ENCODE data around the gene JCAD. TPM values are rescaled to one million over a fixed set of nuclear protein-coding genes. Genes with fewer than 3 reads are reported as not detected.

Gene JCAD
- total and polyA plus RNA-seq, 2 experiments from 2014 or later = 0.78 to 2.1 TPM

GRCh38 chr10:29970576-29970975 is 88.8 kb downstream of the JCAD start:
- no peak overlapping the region for H3K4me3 ChIP-seq
- TF ChIP-seq STAT1 (IDR thresholded peaks at IDR 0.05; ENCODE audit: unreplicated experiment) (no peak), CREB1 (CRISPR knock-in tag; IDR thresholded peaks at IDR 0.05; ENCODE audit: low read depth) (no peak), EZH2 (IDR thresholded peaks at IDR 0.05; ENCODE audit: low read depth, unreplicated experiment) (no peak), JUNB (IDR thresholded peaks at IDR 0.05; ENCODE audit: unreplicated experiment) (no peak), ZNF331 (CRISPR knock-in tag; IDR thresholded peaks at IDR 0.05; ENCODE audit: low read depth) (no peak), ZNF114 (CRISPR knock-in tag; IDR thresholded peaks at IDR 0.05) (no peak), CTCF (conservative IDR thresholded peaks at IDR 0.05; ENCODE audit: low read depth in 2 of 2) (no peak), REST (IDR thresholded peaks at IDR 0.05; ENCODE audit: unreplicated experiment) (no peak), POLR2AphosphoS5 (IDR thresholded peaks at IDR 0.05; ENCODE audit: low read depth) (no peak)
- TF ChIP-seq, protein P1, sequence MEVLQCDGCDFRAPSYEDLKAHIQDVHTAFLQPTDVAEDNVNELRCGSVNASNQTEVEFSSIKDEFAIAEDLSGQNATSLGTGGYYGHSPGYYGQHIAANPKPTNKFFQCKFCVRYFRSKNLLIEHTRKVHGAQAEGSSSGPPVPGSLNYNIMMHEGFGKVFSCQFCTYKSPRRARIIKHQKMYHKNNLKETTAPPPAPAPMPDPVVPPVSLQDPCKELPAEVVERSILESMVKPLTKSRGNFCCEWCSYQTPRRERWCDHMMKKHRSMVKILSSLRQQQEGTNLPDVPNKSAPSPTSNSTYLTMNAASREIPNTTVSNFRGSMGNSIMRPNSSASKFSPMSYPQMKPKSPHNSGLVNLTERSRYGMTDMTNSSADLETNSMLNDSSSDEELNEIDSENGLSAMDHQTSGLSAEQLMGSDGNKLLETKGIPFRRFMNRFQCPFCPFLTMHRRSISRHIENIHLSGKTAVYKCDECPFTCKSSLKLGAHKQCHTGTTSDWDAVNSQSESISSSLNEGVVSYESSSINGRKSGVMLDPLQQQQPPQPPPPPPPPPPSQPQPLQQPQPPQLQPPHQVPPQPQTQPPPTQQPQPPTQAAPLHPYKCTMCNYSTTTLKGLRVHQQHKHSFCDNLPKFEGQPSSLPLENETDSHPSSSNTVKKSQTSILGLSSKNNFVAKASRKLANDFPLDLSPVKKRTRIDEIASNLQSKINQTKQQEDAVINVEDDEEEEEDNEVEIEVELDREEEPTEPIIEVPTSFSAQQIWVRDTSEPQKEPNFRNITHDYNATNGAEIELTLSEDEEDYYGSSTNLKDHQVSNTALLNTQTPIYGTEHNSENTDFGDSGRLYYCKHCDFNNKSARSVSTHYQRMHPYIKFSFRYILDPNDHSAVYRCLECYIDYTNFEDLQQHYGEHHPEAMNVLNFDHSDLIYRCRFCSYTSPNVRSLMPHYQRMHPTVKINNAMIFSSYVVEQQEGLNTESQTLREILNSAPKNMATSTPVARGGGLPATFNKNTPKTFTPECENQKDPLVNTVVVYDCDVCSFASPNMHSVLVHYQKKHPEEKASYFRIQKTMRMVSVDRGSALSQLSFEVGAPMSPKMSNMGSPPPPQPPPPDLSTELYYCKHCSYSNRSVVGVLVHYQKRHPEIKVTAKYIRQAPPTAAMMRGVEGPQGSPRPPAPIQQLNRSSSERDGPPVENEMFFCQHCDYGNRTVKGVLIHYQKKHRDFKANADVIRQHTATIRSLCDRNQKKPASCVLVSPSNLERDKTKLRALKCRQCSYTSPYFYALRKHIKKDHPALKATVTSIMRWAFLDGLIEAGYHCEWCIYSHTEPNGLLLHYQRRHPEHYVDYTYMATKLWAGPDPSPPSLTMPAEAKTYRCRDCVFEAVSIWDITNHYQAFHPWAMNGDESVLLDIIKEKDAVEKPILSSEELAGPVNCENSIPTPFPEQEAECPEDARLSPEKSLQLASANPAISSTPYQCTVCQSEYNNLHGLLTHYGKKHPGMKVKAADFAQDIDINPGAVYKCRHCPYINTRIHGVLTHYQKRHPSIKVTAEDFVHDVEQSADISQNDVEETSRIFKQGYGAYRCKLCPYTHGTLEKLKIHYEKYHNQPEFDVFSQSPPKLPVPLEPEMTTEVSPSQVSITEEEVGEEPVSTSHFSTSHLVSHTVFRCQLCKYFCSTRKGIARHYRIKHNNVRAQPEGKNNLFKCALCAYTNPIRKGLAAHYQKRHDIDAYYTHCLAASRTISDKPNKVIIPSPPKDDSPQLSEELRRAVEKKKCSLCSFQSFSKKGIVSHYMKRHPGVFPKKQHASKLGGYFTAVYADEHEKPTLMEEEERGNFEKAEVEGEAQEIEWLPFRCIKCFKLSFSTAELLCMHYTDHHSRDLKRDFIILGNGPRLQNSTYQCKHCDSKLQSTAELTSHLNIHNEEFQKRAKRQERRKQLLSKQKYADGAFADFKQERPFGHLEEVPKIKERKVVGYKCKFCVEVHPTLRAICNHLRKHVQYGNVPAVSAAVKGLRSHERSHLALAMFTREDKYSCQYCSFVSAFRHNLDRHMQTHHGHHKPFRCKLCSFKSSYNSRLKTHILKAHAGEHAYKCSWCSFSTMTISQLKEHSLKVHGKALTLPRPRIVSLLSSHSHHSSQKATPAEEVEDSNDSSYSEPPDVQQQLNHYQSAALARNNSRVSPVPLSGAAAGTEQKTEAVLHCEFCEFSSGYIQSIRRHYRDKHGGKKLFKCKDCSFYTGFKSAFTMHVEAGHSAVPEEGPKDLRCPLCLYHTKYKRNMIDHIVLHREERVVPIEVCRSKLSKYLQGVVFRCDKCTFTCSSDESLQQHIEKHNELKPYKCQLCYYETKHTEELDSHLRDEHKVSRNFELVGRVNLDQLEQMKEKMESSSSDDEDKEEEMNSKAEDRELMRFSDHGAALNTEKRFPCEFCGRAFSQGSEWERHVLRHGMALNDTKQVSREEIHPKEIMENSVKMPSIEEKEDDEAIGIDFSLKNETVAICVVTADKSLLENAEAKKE (CRISPR knock-in tag; IDR thresholded peaks at IDR 0.05) = no peak
- DNase-seq (ENCODE audit: low spot score) (no peak), ATAC-seq (no peak)
- H3F3A ChIP-seq (replicated peaks; ENCODE audit: low read depth) = no peaks in the 10 kb centered on the region
- no peaks in the 10 kb centered on the region for H3K36me3 ChIP-seq (ENCODE audit: insufficient read depth)
- no peaks in the 10 kb centered on the region for H3K4me1 ChIP-seq (ENCODE audit: insufficient read depth)
- H3K27ac ChIP-seq (ENCODE audit: low read depth) = no peak overlapping the region
- Mint-ChIP-seq H3K9me3 (peaks cover 16% of the 10 kb centered on the region; the same call in 2 of the 3 replicates), H3K4me3 (no peak overlapping the region), H3K27ac (no peak overlapping the region), H3K27me3 (ENCODE audit: insufficient read depth, low read depth, poor library complexity) (peaks cover 3% of the 10 kb centered on the region), H3K4me1 (0 out of 3 replicates have a peak, but pooled peaks cover 3% of the 10 kb centered on the region), H3K36me3 (ENCODE audit: low read depth) (peaks cover 12% of the 10 kb centered on the region; the same call in 1 of the 3 replicates)
- H3K4me2 ChIP-seq = no peak overlapping the region
- no peak overlapping the region for H2AFZ ChIP-seq
- H3K9me2 ChIP-seq (ENCODE audit: insufficient read depth) = peaks cover 6% of the 10 kb centered on the region; the same call in 1 of the 2 replicates
- H4K20me1 ChIP-seq (replicated peaks; ENCODE audit: insufficient read depth) = no peaks in the 10 kb centered on the region
- no peaks in the 10 kb centered on the region for H3K79me2 ChIP-seq (replicated peaks; ENCODE audit: insufficient read depth)
- no peaks in the 10 kb centered on the region for H3K27me3 ChIP-seq (ENCODE audit: insufficient read depth)

All from GM23338 (cell line).